Upper lobe of right lung (tissue), 1 donor: ENCODE results near the gene SULT1A4. TPM values are rescaled to one million over a fixed set of nuclear protein-coding genes. Genes with fewer than 3 reads are reported as not detected.
"Not testable (repeated sequence)": the region's sequence is repeated elsewhere in the genome, so short reads cannot be mapped to it uniquely, and the experiment has no call there.

ENCODE experiments used
- ATAC-seq: fragments of 200-7000 bp; cut with Tn5 transposase; one replicate; pipeline ENCODE4 v1.9.1; 2020; ENCODE audit warnings: mild to moderate bottlenecking, moderate library complexity
- DNase-seq: peaks from one replicate; pipeline ENCODE4 v3.0.0-alpha.2; 2020
- H3K27ac ChIP-seq: fragments of 200-600 bp; one replicate; pipeline ENCODE4 v1.8.0; 2022
- H3K27me3 ChIP-seq: fragments of 200-600 bp; one replicate; pipeline ENCODE4 v1.8.0; 2022; ENCODE audit warnings: mild to moderate bottlenecking
- H3K36me3 ChIP-seq: fragments of 200-600 bp; one replicate; pipeline ENCODE4 v1.8.0; 2022
- H3K4me1 ChIP-seq: fragments of 200-600 bp; one replicate; pipeline ENCODE4 v1.8.0; 2022
- H3K4me3 ChIP-seq: fragments of 200-600 bp; one replicate; pipeline ENCODE4 v1.8.0; 2022; ENCODE audit warnings: mild to moderate bottlenecking
- H3K9me3 ChIP-seq: fragments of 200-600 bp; one replicate; pipeline ENCODE4 v1.8.0; 2022
- intact Hi-C: fragments of 100-400 bp; cut with DNase I; formaldehyde crosslinking; loops from one replicate; pipeline ENCODE4 v1.11.0; 2022
- total RNA-seq: library from RNA; stranded (reverse); fragmentation: NEBNext Ultra II Directional; extraction: Animal tissue kit (Norgen Biotek cat#: 25700); gene quantifications from one replicate; pipeline ENCODE4 v1.2.1, GENCODE V29; 2021
- donor health status: DM: no; HTN: yes; CAD: no; lungs with severe emphysema.

Gene SULT1A4
- total RNA-seq, 1 donor from 2014 or later, result 20.0 TPM

- H3K36me3 ChIP-seq, H3K4me3 ChIP-seq, intact Hi-C loops, H3K4me1 ChIP-seq, ATAC-seq, H3K27ac ChIP-seq, H3K9me3 ChIP-seq, H3K27me3 ChIP-seq: not testable (repeated sequence)
- DNase-seq, result peak; percentile 51
Observed at GRCh38 chr16:29482276-29482675, 22.6 kb downstream of the SULT1A4 start.

- H3K4me1 ChIP-seq, H3K9me3 ChIP-seq, H3K4me3 ChIP-seq, DNase-seq, H3K36me3 ChIP-seq, intact Hi-C loops, H3K27me3 ChIP-seq, H3K27ac ChIP-seq, ATAC-seq: not testable (repeated sequence)
Observed at GRCh38 chr16:29506308-29506707, 46.6 kb downstream of the SULT1A4 start, which contains the start of gene NPIPB12. NPIPB12 (minus strand) TSS chr16:29506408.

Other genes with a start within 250 kb of the SULT1A4 start
- gene NPIPB11, start 53.2 kb upstream of the SULT1A4 start, total RNA-seq, result 0.72 TPM
- gene BOLA2, start 5.6 kb upstream of the SULT1A4 start, total RNA-seq, result 4.3 TPM
- gene SLX1B, start 5.4 kb upstream of the SULT1A4 start, total RNA-seq, result 12.0 TPM
- gene NPIPB12, start 46.5 kb downstream of the SULT1A4 start, total RNA-seq, result 69.2 TPM
- 70.7 TPM for gene SPN, start 203.3 kb downstream of the SULT1A4 start, total RNA-seq
- 15.0 TPM for gene QPRT, start 219.3 kb downstream of the SULT1A4 start, total RNA-seq